GM12864 (cell line): ENCODE data around the gene CAMKK2.

Experiments
- DNase-seq: peaks from one replicate; pipeline ENCODE4 v3.0.0-alpha.2; 2011; ENCODE audit warnings: low read depth
- H3K4me3 ChIP-seq: 2 replicates; pipeline ENCODE4 v1.5.1; 2011; ENCODE audit warnings: mild to moderate bottlenecking, low read depth, low read length, control low read depth
- TF ChIP-seq, protein P1 (sequence below): IDR thresholded peaks from 2 replicates; pipeline ENCODE4 v1.5.1; 2011; ENCODE audit warnings: low read depth, mild to moderate bottlenecking, moderate library complexity, low read length, control low read depth, inconsistent platforms; ENCODE audit errors: missing control alignments

Gene CAMKK2

DNA sequence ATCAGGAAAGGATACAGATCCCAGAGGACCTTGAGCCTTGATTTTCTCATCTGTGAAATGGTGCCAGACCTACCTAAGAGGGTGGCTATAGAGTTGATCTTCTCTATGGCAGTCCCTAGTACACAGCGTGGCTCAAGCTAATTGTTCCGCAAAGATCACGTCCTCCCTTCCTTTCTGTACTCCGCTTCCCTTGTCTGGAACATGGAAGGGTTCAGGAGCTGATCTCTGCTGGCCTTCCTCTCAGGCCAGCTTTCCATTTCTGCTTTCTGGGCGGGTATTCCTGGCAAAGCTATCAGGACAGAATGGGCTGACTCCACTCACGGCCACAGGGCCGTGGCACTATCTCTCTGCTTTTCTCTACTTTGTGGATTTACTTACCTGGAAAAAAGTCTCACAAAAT lies 6.5 kb downstream of the CAMKK2 start:
- H3K4me3 ChIP-seq, result no peak overlapping the region
- TF ChIP-seq, protein P1, sequence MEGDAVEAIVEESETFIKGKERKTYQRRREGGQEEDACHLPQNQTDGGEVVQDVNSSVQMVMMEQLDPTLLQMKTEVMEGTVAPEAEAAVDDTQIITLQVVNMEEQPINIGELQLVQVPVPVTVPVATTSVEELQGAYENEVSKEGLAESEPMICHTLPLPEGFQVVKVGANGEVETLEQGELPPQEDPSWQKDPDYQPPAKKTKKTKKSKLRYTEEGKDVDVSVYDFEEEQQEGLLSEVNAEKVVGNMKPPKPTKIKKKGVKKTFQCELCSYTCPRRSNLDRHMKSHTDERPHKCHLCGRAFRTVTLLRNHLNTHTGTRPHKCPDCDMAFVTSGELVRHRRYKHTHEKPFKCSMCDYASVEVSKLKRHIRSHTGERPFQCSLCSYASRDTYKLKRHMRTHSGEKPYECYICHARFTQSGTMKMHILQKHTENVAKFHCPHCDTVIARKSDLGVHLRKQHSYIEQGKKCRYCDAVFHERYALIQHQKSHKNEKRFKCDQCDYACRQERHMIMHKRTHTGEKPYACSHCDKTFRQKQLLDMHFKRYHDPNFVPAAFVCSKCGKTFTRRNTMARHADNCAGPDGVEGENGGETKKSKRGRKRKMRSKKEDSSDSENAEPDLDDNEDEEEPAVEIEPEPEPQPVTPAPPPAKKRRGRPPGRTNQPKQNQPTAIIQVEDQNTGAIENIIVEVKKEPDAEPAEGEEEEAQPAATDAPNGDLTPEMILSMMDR, result no peak
- no peak for DNase-seq

- TF ChIP-seq, protein P1, result no peak
- DNase-seq, result no peak
- no peak overlapping the region for H3K4me3 ChIP-seq
Observed at GRCh38 chr12:121288986-121289385, 7.5 kb downstream of the CAMKK2 start.

DNA sequence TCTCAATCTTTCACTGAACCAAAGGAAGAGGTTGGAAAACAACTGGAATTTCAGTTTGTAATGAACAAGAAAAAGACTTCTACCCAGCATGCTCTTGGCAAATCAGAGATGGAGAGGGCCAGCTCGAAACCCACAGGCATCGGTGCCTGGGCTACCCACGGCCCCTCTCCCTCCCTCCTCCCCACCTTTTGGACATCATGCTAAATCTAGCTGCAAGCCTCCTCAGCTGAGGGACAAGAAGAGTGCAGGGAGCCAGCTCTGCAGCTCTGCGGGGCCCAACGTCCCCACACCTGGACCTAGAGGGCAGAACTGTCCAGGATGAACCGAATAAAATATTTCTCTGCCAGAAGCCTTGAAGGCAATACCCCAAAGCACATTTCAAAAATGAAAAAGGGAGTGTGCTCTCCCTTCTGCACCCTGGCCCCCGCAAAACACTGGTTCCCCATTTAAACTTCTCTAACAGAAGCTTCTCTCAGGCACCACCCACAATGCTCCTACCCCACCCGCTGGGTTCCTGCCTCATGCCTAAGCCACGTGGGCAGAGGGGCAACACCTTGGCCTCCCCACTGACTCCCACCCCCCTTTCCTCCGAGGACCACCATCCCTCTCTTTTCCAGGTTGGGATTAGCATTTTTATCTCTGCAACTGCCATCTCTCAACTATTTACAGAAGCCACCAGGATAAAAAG lies 8.2 kb downstream of the CAMKK2 start:
- no peak for DNase-seq
- no peak overlapping the region for H3K4me3 ChIP-seq
- TF ChIP-seq, protein P1, result no peak

DNA sequence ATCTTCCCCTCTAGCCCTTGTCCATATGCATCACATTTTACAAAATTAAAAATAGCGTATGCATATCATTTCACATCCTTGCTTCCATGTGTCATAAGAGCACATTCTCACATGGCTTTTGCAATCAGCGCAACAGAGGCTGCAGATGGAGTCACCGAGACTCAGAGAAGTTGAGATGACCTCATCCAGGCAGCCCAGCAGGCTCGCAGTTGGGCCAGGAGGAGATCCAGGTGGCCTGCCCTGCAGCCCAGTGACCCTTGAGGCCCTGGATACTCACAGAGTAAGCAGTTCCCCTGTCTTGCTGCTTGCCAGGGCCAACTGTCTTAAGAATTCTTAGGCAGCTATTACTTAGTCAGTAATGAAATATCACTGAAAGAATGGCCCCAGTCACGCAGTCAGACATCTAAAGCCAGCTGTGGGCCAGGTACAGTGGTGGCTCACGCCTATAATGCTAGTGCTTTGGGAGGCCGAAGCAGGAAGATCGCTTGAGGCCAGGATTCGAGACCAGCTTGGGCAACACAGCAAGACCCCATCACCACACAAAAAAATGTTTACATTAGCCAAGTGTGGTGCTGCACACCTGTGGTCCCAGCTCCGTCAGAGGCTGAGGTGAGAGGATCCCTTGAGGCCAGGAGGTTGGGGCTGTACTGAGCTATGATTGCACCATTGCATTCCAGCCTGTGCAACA lies 9.1 kb downstream of the CAMKK2 start:
- no peak overlapping the region for H3K4me3 ChIP-seq
- TF ChIP-seq, protein P1, result no peak
- no peak for DNase-seq

DNA sequence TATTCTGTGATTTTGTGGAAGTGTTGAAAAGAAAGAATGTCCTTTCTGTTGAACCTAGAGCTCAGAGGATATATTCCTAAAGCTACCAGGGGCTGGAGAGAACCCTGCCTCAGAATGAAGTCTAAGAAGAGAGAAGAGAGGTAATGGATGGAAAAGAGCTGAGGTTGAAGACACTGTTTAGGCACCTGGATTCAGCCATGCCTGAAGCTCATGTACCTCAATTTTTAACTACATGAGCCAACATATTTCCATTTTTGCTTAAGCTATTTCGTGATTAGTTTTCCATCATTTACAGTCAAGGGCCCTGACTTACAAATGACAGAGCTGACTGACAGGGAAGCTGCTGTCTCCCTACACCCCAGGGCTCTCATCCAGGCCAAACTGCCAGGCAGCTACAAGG lies 10.7 kb downstream of the CAMKK2 start:
- no peak overlapping the region for H3K4me3 ChIP-seq
- TF ChIP-seq, protein P1, result no peak
- no peak for DNase-seq

DNA sequence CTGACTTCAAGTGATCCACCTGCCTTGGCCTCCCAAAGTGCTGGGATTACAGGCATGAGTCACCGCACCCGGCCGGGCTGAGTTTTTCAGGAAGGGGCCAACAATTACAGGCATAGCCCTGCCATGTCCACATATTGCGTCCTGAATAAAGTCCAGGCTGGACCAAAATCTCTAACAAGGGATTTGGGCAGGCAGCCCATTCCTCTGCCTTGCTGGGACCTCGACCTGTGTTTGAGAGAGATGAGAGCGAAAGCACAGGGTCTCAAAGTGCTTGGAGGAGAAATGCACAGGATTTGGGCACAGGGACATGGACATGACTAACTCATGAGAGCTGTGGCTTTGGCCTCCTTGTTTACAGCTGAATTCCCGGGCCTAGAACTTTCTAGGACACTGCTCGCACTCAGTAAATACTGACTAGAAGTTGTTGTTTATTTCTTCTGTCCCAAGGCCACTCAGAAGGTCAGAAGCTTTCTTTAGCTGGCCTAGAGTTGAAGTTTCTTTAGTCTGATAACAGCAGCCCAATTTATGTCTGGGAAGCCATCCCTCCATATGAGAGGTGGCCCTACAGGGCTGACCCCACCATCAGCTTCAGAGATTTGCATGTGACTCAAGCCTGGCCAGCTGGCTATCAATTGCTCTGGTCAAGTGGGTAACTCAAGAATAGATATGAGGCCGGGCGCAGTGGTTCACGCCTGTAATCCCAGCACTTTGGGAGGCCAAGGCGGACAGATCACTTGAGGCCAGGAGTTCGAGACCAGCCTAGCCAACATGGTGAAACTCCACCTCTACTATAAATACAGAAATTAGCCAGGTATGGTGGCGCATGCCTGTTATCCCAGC lies 11.7 kb downstream of the CAMKK2 start:
- no peak for DNase-seq
- TF ChIP-seq, protein P1, result no peak
- no peak overlapping the region for H3K4me3 ChIP-seq
